Lower lobe of right lung (tissue), 2 donors: ENCODE data around the gene GFRA4. TPM values are rescaled to one million over a fixed set of nuclear protein-coding genes. Genes with fewer than 3 reads are reported as not detected.
"Not testable (repeated sequence)": the region's sequence is repeated elsewhere in the genome, so short reads cannot be mapped to it uniquely, and the experiment has no call there.

ENCODE experiments used
- ATAC-seq, 2 donors: fragments of 200-7000 bp; cut with Tn5 transposase; one replicate each; pipeline ENCODE4 v1.9.1; 2020 to 2022; ENCODE audit warnings: mild to moderate bottlenecking in 2 of 2, moderate library complexity in 2 of 2
- DNase-seq: peaks from one replicate; pipeline ENCODE4 v3.0.0-alpha.2; 2020
- H3K27ac ChIP-seq: fragments of 200-600 bp; one replicate; pipeline ENCODE4 v1.8.0; 2022
- H3K27me3 ChIP-seq: fragments of 200-600 bp; one replicate; pipeline ENCODE4 v1.8.0; 2022; ENCODE audit warnings: low read depth
- H3K36me3 ChIP-seq: fragments of 200-600 bp; one replicate; pipeline ENCODE4 v1.8.0; 2022; ENCODE audit warnings: mild to moderate bottlenecking
- H3K4me1 ChIP-seq: fragments of 200-600 bp; one replicate; pipeline ENCODE4 v1.8.0; 2022
- H3K4me3 ChIP-seq: fragments of 200-600 bp; one replicate; pipeline ENCODE4 v1.8.0; 2022; ENCODE audit warnings: mild to moderate bottlenecking
- H3K9me3 ChIP-seq: fragments of 200-600 bp; one replicate; pipeline ENCODE4 v1.8.0; 2022
- CTCF ChIP-seq: fragments of 200-600 bp; IDR thresholded peaks from one replicate; pipeline ENCODE4 v1.8.0; 2022; ENCODE audit warnings: antibody characterized with exemption, mild to moderate bottlenecking
- intact Hi-C: fragments of 100-400 bp; cut with DNase I; formaldehyde crosslinking; loops from one replicate; pipeline ENCODE4 v1.11.0; 2022
- total RNA-seq: library from RNA; stranded (reverse); fragmentation: NEBNext Ultra II Directional; extraction: Animal tissue kit (Norgen Biotek cat#: 25700); gene quantifications from one replicate; pipeline ENCODE4 v1.2.1, GENCODE V29; 2021
- donor health status: DM: no; HTN: yes; CAD: no; lungs with severe emphysema.

Gene GFRA4
- total RNA-seq, 1 donor from 2014 or later: not detected

DNA sequence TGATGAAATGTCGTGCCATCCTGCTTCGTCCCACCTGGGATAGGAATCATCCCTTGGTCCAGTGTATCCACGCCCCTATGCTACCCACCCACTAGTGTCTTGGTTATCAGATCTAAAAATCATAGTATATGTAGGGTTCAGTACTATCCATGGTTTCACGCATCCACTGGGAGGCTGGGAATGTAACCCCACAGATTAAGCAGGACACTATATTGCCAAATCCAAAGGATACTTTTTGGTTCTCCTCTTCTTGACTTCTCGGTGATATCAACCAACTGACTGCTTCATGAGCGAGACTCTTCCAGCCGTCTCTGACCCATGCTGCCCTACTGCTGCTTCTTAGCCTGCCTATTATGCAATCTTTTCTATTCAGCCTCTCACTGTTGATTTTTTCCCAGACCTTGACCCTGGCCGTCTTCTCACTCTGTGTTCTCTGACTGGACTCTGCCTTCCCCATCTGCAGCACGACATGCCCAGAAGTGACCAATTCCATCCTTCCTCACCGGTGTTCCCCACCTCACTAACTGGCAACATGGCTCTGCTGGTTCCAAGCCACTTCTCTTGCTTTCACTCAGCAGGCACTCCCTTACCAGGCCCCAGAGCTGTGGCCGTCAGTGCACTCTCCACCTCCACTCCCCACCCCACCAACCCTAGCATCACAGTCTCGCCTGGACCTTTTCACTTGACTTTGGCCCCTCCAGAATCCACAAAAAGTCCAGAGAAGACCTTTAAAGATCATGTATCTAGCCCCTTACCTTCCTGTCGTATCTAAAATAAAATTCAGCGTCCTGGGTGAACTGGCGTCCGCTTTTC is 34.5 kb downstream of the GFRA4 start:
- Histone ChIP-seq H3K27me3 (no peaks in the 10 kb centered on the region), H3K36me3 (peaks cover 15% of the 10 kb centered on the region), H3K9me3 (no peaks in the 10 kb centered on the region), H3K4me3 (no peak overlapping the region), H3K27ac (no peak overlapping the region), H3K4me1 (no peaks in the 10 kb centered on the region)
- DNase-seq: no peak
- intact Hi-C loops: no loop called here
- no peak for TF ChIP-seq CTCF
- ATAC-seq: no peak

GRCh38 chr20:3627476-3627875 is 35.7 kb downstream of the GFRA4 start:
- ATAC-seq (no peak), DNase-seq (no peak)
- no peak for TF ChIP-seq CTCF
- no peaks in the 10 kb centered on the region for H3K27me3 ChIP-seq
- intact Hi-C loops: no loop called here
- H3K27ac ChIP-seq: no peak overlapping the region
- H3K4me3 ChIP-seq: no peak overlapping the region
- H3K9me3 ChIP-seq: no peaks in the 10 kb centered on the region
- peaks cover 15% of the 10 kb centered on the region for H3K36me3 ChIP-seq
- H3K4me1 ChIP-seq: no peaks in the 10 kb centered on the region

DNA sequence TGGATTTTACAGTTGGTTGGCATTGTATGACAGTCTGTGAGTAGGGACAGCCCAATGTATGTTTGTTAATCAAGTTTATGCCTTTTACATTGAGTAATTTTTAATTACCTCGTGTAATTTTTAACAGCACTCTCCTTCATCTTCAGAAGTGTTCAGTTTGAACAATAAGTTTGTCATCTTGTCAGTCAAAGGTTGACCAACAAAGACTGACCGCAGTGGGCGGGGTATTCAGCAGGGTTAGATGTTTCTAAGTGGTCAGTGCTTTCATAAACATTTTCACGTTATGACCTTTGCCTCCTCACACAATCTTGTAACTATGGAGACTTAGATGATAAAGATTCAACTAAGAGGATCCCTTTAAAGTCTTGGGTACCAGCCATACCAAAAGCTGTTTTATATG is 40.8 kb downstream of the GFRA4 start:
- no peak for TF ChIP-seq CTCF

DNA sequence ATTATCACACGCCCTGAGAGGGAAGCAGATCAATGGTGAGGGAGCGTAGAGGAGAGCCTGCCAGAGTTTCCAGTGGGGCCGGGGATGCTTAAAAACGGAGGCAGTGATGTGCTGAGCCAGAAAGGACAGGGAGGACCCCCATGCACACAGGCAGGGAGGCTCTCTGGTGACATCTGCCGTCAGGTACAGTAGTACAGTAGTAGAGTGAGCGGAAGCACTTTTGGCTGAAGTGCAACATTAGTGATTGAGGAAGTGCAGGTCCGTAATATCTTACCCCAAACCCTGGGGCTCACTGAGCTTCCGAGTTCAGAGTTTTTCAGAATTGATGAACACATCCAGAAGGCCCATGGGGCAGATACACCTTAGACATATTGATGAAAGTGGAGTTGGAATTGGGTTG is 42.1 kb downstream of the GFRA4 start:
- no peak overlapping the region for H3K27ac ChIP-seq
- ATAC-seq: no peak
- H3K4me1 ChIP-seq: no peaks in the 10 kb centered on the region
- H3K4me3 ChIP-seq: no peak overlapping the region
- H3K36me3 ChIP-seq: peaks cover 15% of the 10 kb centered on the region
- intact Hi-C loops: no loop called here
- no peak for TF ChIP-seq CTCF
- no peak for DNase-seq
- H3K27me3 ChIP-seq: no peaks in the 10 kb centered on the region
- H3K9me3 ChIP-seq: no peaks in the 10 kb centered on the region

More for the DNA sequence above, 40.8 kb downstream of the GFRA4 start:
- Histone ChIP-seq H3K27ac (no peak overlapping the region), H3K36me3 (peaks cover 15% of the 10 kb centered on the region), H3K4me3 (no peak overlapping the region), H3K9me3 (no peaks in the 10 kb centered on the region), H3K27me3 (no peaks in the 10 kb centered on the region), H3K4me1 (no peaks in the 10 kb centered on the region)
- DNase-seq (no peak), ATAC-seq (no peak)
- intact Hi-C loops: no loop called here

DNA sequence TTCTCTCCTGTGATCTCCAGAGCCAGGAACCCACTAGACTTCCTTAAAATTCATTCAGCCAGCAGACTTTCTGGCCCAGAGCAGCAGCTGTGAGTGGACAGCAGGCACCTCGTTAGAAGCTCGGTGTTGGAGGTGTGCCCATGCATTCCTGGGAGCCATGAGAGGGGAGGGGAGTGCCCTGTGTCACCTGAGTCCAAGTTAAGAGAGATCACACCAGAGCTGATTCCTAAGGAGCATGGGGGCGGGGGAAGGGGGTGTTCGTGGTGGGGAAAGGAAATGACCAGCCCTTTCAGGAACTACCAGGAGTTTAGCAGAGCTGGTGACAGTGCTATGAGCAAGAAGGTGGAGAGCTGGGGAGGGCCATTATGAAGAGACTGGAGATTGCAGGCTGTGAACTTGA is 46.9 kb downstream of the GFRA4 start:
- peaks cover 18% of the 10 kb centered on the region for H3K4me1 ChIP-seq
- H3K9me3 ChIP-seq: no peaks in the 10 kb centered on the region
- H3K4me3 ChIP-seq: no peak overlapping the region
- H3K36me3 ChIP-seq: no peaks in the 10 kb centered on the region
- no peak for TF ChIP-seq CTCF
- H3K27ac ChIP-seq: peak overlapping the region; percentile 33
- intact Hi-C loops: no loop called here
- peak; percentile 91 for ATAC-seq
- H3K27me3 ChIP-seq: no peaks in the 10 kb centered on the region
- peak; percentile 80 for DNase-seq

DNA sequence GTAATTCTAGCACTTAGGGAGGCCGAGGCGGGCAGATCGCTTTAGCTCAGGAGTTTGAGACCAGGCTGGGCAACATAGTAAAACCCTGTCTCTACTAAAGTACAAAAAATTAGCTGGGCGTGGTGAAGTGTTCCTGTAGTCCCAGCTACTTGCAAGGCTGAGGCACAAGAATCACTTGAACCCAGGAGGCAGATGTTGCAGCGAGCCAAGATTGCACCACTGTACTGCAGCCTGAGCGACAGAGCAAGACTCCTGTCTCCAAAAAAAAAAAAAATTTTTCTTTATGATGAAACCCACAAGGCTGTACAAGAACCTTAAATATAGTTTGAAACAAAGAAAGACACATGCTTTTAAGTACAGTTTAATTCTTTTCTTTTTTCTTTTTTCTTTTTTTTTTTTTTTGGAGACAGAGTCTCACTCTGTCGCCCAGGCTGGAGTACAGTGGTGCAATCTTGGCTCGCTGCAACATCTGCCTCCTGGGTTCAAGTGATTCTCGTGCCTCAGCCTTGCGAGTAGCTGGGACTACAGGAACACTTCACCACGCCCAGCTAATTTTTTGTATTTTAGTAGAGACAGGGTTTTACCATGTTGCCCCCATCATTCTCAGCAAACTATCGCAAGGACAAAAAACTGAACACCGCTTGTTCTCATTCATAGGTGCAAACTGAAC is 47.9 kb downstream of the GFRA4 start:
- H3K27ac ChIP-seq, DNase-seq, H3K27me3 ChIP-seq, intact Hi-C loops, ATAC-seq, H3K4me3 ChIP-seq, H3K9me3 ChIP-seq, H3K36me3 ChIP-seq: not testable (repeated sequence)
- H3K4me1 ChIP-seq: peaks cover 18% of the 10 kb centered on the region
